Stimulated activated CD8-positive, alpha-beta memory T cell treated with anti-CD3 and anti-CD28 coated beads, Interleukin-7, amount 100 ng/mL, for 1 hour (primary cell): ENCODE measurements around the gene DPCD.
"Not testable (repeated sequence)": the region's sequence is repeated elsewhere in the genome, so short reads cannot be mapped to it uniquely, and the experiment has no call there.

Experiments
- DNase-seq, 2 donors: peaks; one replicate each; pipeline ENCODE4 v3.0.0-alpha.2; 2020; ENCODE audit warnings: low read depth in 2 of 2

DPCD gene

DNA sequence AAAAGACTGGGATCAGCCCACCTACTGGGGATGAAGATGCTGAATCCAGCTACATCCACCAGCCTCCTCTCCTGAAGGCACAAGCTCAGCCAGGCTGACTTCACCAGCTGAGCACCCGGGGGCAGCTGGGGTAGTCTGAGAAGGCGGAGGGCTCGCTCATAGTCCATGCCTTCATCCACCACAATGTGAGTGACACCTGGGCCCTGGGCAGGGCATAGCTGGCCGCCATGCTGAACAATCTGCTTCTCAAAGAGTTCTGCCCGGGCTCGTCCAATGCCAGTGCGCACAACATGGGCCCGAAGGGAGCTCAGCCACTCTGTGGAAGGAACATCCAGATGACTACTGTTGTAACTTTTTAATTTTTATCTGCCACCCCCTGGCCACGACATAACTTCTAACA lies 2.3 kb upstream of the DPCD start:
- no peak for DNase-seq

- DNase-seq, result no peak
Observed at GRCh38 chr10:101588879-101589278, 758 bp downstream of the DPCD start.

GRCh38 chr10:101593331-101593730 lies 5.2 kb downstream of the DPCD start:
- not testable (repeated sequence) for DNase-seq

- no peak for DNase-seq
Observed at GRCh38 chr10:101595591-101596433, 7.7 kb downstream of the DPCD start.

DNA sequence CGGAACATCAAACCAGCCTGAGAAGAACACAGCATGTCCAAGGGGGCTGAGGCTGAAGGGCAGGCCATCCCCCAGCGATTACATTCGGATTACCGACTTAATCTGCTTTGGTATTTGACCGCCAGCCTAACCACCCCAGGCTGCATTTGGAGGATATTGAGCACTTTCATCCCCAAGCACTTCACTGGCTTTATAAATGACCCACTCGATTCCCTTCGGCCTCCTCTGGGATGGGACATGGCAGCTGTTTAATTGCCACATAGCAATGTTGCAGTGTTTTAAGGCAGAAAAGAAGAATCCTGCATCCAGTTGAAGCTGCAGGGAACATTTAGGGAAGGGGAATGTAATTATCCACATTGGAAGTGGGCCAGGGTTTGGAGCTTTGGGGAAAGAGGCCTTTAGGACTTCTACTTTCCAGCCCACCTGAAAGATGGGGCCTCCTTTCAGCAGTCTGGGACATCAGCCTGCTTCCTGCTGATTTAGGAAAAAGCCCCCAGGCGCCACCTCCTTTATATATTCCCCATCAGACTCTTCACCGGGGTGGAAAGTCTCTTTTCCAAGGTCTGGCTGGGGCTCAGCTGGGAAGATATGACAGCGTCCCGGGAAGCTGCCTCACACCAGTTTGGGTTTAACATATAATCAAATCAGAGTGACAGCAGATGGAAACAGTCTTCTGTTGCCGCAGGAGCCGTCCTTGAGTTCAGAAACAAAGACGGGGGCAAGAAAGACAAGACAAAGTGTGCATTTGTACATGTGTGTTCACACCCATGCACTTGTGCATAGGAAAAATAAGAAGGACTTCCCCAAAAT lies 9.2 kb downstream of the DPCD start:
- no peak for DNase-seq

- no peak for DNase-seq
Observed at GRCh38 chr10:101601541-101601940, 13.4 kb downstream of the DPCD start.

- DNase-seq, result peak in 1 of 2 donors; percentile 27
Observed at GRCh38 chr10:101602761-101603398, 14.8 kb downstream of the DPCD start.

DNA sequence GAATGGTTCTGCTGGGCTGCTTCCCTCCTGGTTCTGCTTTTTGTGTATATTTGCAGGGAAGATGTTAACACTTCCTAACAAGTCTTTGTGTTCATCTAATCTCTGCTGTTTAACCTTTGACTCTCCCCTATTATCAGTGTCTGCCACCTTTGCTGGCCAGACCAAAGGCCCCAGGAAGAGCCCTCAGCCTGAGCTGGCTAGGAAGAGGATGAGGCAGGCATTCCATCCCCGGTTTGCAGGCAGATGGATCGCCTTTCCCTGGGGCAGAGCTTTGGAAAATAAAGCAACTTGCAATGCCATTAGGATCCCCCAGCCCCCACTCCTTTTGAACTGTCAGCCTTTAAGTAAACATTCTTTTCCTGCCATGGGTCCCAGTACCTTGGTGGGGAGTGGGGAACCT lies 19.0 kb downstream of the DPCD start:
- no peak for DNase-seq

GRCh38 chr10:101609481-101609880 lies 21.4 kb downstream of the DPCD start:
- DNase-seq, result no peak

DNA sequence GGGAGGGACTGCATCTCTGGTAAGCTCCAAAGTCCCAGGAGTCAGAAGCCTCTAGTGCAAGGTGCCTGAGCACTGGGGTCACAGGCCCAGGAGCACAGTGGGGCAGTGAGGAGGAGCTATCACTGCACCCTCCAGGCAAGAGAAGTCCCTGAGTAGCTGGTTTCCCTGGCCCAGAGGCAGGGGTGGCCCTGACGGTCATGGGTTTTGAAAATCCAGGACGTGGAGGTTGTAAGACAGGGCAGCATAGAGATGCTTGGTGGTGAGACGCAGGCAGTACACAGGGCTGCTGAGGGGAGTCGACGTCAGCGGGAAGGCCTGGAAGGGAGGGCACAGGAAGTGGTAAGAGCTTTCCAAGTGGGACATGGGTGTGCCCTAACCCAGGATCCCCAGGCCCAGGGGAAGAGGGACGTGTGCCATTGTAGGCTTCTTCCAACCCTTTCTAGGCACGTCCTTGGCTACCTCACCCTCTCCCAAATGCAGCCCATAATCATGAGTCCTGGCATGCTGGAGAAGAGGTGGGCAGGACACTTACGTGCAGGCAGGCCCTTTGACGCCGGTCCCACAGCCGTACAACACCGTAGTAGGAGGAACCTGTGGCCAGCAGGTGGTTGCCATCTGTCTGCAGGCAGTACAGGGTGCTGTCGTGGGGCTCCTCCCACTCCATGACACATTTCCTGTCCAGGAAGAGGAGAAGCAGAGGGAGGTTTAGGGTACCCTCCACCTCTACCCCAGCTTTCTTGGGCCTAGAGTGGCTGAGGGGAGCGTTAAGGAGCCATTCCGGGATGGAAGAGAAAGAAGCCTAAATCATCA lies 23.2 kb downstream of the DPCD start:
- DNase-seq, result no peak

DNA sequence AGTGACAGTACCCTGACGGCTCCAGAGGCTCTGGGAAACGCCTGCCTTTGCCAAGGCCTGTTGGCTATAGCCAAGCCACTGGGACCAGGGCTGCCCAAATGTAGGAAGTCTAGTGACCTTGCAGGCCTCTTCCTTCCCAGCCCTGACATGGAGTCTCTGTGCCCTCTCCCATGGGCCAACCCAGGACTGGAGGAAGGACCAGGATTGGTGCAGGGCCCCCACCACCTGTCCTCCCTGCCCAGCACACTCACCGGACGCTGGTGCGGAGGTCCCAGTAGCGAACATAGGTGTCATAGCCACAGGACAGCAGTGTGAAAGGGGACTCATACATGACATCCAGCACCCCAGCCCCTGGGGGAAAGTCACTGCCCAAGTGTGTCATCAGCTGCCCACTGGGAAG lies 24.0 kb downstream of the DPCD start:
- DNase-seq, result no peak

- DNase-seq, result no peak
Observed at GRCh38 chr10:101612872-101613271, 24.8 kb downstream of the DPCD start.

DNA sequence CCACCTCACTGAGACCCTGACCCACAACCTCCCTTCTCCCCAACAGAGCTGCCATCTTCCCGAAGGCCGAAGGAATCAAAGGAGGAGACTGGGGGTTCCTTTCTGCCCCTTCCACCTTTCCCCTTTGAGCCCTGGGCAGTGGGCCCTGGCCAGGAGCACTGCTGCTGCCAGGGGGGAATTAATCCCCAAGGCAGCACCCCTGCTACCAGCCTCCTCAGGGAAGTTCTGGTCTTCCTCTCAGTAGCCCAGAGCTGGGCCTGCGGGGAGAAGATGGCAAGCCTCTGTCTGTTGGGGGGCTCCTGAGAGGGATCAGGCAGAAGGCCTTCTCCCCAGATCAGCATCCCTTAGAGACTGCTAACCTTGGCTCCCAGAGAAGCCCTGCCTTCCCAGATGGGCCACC lies 25.5 kb downstream of the DPCD start:
- no peak for DNase-seq

DNA sequence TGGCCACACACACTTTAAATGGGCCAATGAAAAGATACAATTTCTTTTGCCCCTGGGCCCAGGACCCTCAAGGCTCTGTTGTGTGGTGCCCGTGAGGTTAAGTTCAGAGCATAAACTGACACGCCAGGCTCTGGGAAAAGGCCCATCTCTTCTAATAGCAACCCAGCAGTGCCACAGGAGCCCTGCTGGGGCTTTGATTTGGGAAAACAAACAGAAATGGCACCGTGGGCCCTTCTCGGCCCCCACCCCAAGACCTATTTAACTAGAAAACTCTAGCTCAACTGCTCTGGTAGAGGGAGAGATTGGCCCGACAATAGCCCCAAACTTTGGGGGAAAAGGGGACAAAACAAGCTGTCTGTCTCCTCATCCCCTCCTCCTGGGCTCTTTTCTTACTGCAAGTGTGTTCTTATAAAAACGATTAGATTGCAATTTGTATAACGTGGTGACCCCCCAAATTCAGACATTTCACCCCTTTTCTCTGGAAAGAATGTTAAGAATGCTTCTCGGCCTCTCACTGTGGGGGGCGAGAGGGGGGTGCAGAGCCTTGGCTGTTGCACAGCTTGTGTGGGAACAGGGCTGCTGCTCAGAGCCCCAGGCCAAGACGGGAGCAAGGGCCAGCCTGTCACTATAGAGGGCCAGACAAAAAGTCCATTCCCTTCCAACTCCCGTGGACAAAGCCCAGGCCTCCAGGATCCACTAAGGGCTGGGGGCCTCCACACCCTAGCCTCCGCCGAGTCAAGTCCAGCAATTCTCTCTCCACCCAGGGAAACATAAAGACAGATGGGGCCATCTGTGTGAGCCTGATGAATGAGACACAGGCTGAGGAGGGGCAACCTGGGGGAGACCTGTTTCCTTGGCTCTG lies 26.8 kb downstream of the DPCD start:
- DNase-seq, result no peak

DNA sequence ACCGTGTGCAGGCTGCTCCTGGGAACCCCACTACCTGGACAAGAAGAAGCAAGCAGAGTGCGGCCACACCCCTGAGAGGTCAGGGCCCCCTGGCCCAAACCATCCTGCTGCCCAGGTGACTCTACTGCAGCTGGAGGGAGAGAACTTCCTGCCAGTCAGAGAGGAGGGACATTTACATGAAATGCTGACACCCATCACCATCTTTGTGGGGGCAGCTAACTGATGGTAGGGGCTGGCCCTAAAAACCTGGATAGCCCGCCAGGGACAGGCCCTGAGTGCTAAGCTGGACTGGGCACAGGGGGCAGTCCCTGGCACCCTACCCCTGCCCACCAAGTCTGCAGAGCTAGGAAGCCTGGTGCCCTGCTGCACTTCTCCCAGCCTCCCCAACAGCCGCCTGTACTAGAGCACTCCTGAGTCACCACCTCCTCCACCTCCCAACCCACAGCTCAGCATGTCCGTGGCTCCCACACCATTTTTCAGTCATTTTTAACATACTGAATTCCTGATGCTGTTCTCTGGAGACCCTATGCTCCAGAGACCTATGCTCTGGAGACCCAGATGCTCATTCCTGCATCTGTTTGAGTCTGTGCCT lies 27.5 kb downstream of the DPCD start:
- no peak for DNase-seq

GRCh38 chr10:101616415-101617101 lies 28.4 kb downstream of the DPCD start:
- no peak for DNase-seq

GRCh38 chr10:101617102-101617823 lies 29.1 kb downstream of the DPCD start:
- no peak for DNase-seq

- DNase-seq, result no peak
Observed at GRCh38 chr10:101617824-101618568, 29.9 kb downstream of the DPCD start.
